ENCODE results near the gene ANKRD11.

ANKRD11 gene

GRCh38 chr16:89292443-89293078 is 197.8 kb downstream of the ANKRD11 start:
- H3K9me3 ChIP-seq (ENCODE audit: control insufficient read depth in 2 of 2, low read length in 2 of 2) = no peaks in the 10 kb centered on the region
- H3K9ac ChIP-seq (ENCODE audit: low read length in 2 of 2) = no peak overlapping the region
- no peak overlapping the region for H3K27ac ChIP-seq (ENCODE audit: low read length)
- H3K4me3 ChIP-seq (ENCODE audit: low read length in 2 of 2) = no peak overlapping the region
- H3K27me3 ChIP-seq (ENCODE audit: control insufficient read depth in 1 of 2, insufficient read depth in 2 of 2, low read length in 2 of 2) = no peaks in the 10 kb centered on the region
- H3K4me1 ChIP-seq (ENCODE audit: control insufficient read depth, insufficient read depth, low read length) = peaks cover 20% of the 10 kb centered on the region
- peaks cover 14 to 15% of the 10 kb centered on the region in 2 donors for H3K36me3 ChIP-seq (ENCODE audit: control insufficient read depth in 2 of 2, insufficient read depth in 2 of 2, low read length in 2 of 2)

- H3K27me3 ChIP-seq (ENCODE audit: control insufficient read depth in 1 of 2, insufficient read depth in 2 of 2, low read length in 2 of 2) = no peaks in the 10 kb centered on the region
- H3K9me3 ChIP-seq (ENCODE audit: control insufficient read depth in 2 of 2, low read length in 2 of 2) = no peaks in the 10 kb centered on the region
- no peak overlapping the region for H3K27ac ChIP-seq (ENCODE audit: low read length)
- H3K9ac ChIP-seq (ENCODE audit: low read length in 2 of 2) = no peak overlapping the region
- no peak overlapping the region for H3K4me3 ChIP-seq (ENCODE audit: low read length in 2 of 2)
- H3K36me3 ChIP-seq (ENCODE audit: control insufficient read depth in 2 of 2, insufficient read depth in 2 of 2, low read length in 2 of 2) = peaks cover 14 to 22% of the 10 kb centered on the region in 2 donors
- H3K4me1 ChIP-seq (ENCODE audit: control insufficient read depth, insufficient read depth, low read length) = peaks cover 20% of the 10 kb centered on the region
Measured at GRCh38 chr16:89291776-89292175, 198.6 kb downstream of the ANKRD11 start.

GRCh38 chr16:89291363-89291762 is 199.0 kb downstream of the ANKRD11 start:
- H3K27me3 ChIP-seq (ENCODE audit: control insufficient read depth in 1 of 2, insufficient read depth in 2 of 2, low read length in 2 of 2) = no peaks in the 10 kb centered on the region
- H3K27ac ChIP-seq (ENCODE audit: low read length) = no peak overlapping the region
- H3K9ac ChIP-seq (ENCODE audit: low read length in 2 of 2) = no peak overlapping the region
- no peak overlapping the region for H3K4me3 ChIP-seq (ENCODE audit: low read length in 2 of 2)
- H3K36me3 ChIP-seq (ENCODE audit: control insufficient read depth in 2 of 2, insufficient read depth in 2 of 2, low read length in 2 of 2) = peaks cover 15 to 25% of the 10 kb centered on the region in 2 donors
- H3K9me3 ChIP-seq (ENCODE audit: control insufficient read depth in 2 of 2, low read length in 2 of 2) = no peaks in the 10 kb centered on the region
- peaks cover 18% of the 10 kb centered on the region for H3K4me1 ChIP-seq (ENCODE audit: control insufficient read depth, insufficient read depth, low read length)

GRCh38 chr16:89290887-89291286 is 199.5 kb downstream of the ANKRD11 start:
- peaks cover 18 to 29% of the 10 kb centered on the region in 2 donors for H3K36me3 ChIP-seq (ENCODE audit: control insufficient read depth in 2 of 2, insufficient read depth in 2 of 2, low read length in 2 of 2)

GRCh38 chr16:89290472-89290871 is 199.9 kb downstream of the ANKRD11 start:
- Histone ChIP-seq H3K4me1 (ENCODE audit: control insufficient read depth, insufficient read depth, low read length) (peaks cover 17% of the 10 kb centered on the region), H3K9me3 (ENCODE audit: control insufficient read depth in 2 of 2, low read length in 2 of 2) (no peaks in the 10 kb centered on the region), H3K4me3 (ENCODE audit: low read length in 2 of 2) (no peak overlapping the region), H3K9ac (ENCODE audit: low read length in 2 of 2) (no peak overlapping the region), H3K27me3 (ENCODE audit: control insufficient read depth in 1 of 2, insufficient read depth in 2 of 2, low read length in 2 of 2) (no peaks in the 10 kb centered on the region), H3K27ac (ENCODE audit: low read length) (no peak overlapping the region), H3K36me3 (ENCODE audit: control insufficient read depth in 2 of 2, insufficient read depth in 2 of 2, low read length in 2 of 2) (peaks cover 22 to 33% of the 10 kb centered on the region in 2 donors)

More at GRCh38 chr16:89290887-89291286, 199.5 kb downstream of the ANKRD11 start:
- Histone ChIP-seq H3K27me3 (ENCODE audit: control insufficient read depth in 1 of 2, insufficient read depth in 2 of 2, low read length in 2 of 2) (no peaks in the 10 kb centered on the region), H3K4me1 (ENCODE audit: control insufficient read depth, insufficient read depth, low read length) (peaks cover 17% of the 10 kb centered on the region), H3K4me3 (ENCODE audit: low read length in 2 of 2) (no peak overlapping the region), H3K27ac (ENCODE audit: low read length) (no peak overlapping the region), H3K9me3 (ENCODE audit: control insufficient read depth in 2 of 2, low read length in 2 of 2) (no peaks in the 10 kb centered on the region), H3K9ac (ENCODE audit: low read length in 2 of 2) (no peak overlapping the region)

- Histone ChIP-seq H3K9ac (ENCODE audit: low read length in 2 of 2) (no peak overlapping the region), H3K36me3 (ENCODE audit: control insufficient read depth in 2 of 2, insufficient read depth in 2 of 2, low read length in 2 of 2) (peaks cover 30 to 41% of the 10 kb centered on the region in 2 donors), H3K9me3 (ENCODE audit: control insufficient read depth in 2 of 2, low read length in 2 of 2) (no peaks in the 10 kb centered on the region), H3K27ac (ENCODE audit: low read length) (no peak overlapping the region), H3K4me1 (ENCODE audit: control insufficient read depth, insufficient read depth, low read length) (peaks cover 17% of the 10 kb centered on the region), H3K27me3 (ENCODE audit: control insufficient read depth in 1 of 2, insufficient read depth in 2 of 2, low read length in 2 of 2) (no peaks in the 10 kb centered on the region), H3K4me3 (ENCODE audit: low read length in 2 of 2) (no peak overlapping the region)
Measured at GRCh38 chr16:89289428-89290395, 200.6 kb downstream of the ANKRD11 start.

- Histone ChIP-seq H3K9ac (ENCODE audit: low read length in 2 of 2) (no peak overlapping the region), H3K27me3 (ENCODE audit: control insufficient read depth in 1 of 2, insufficient read depth in 2 of 2, low read length in 2 of 2) (no peaks in the 10 kb centered on the region), H3K4me1 (ENCODE audit: control insufficient read depth, insufficient read depth, low read length) (peaks cover 11% of the 10 kb centered on the region), H3K9me3 (ENCODE audit: control insufficient read depth in 2 of 2, low read length in 2 of 2) (no peaks in the 10 kb centered on the region), H3K27ac (ENCODE audit: low read length) (no peak overlapping the region), H3K4me3 (ENCODE audit: low read length in 2 of 2) (no peak overlapping the region), H3K36me3 (ENCODE audit: control insufficient read depth in 2 of 2, insufficient read depth in 2 of 2, low read length in 2 of 2) (peaks cover 36 to 44% of the 10 kb centered on the region in 2 donors)
Measured at GRCh38 chr16:89288966-89289365, 201.4 kb downstream of the ANKRD11 start.

- H3K27ac ChIP-seq (ENCODE audit: low read length) = no peak overlapping the region
- H3K9me3 ChIP-seq (ENCODE audit: control insufficient read depth in 2 of 2, low read length in 2 of 2) = no peaks in the 10 kb centered on the region
- no peak overlapping the region for H3K4me3 ChIP-seq (ENCODE audit: low read length in 2 of 2)
- peaks cover 7% of the 10 kb centered on the region for H3K4me1 ChIP-seq (ENCODE audit: control insufficient read depth, insufficient read depth, low read length)
- H3K27me3 ChIP-seq (ENCODE audit: control insufficient read depth in 1 of 2, insufficient read depth in 2 of 2, low read length in 2 of 2) = no peaks in the 10 kb centered on the region
- no peak overlapping the region for H3K9ac ChIP-seq (ENCODE audit: low read length in 2 of 2)
- peaks cover 36 to 46% of the 10 kb centered on the region in 2 donors for H3K36me3 ChIP-seq (ENCODE audit: control insufficient read depth in 2 of 2, insufficient read depth in 2 of 2, low read length in 2 of 2)
Measured at GRCh38 chr16:89288577-89288844, 201.8 kb downstream of the ANKRD11 start.

- peaks cover 36 to 46% of the 10 kb centered on the region in 2 donors for H3K36me3 ChIP-seq (ENCODE audit: control insufficient read depth in 2 of 2, insufficient read depth in 2 of 2, low read length in 2 of 2)
- no peaks in the 10 kb centered on the region for H3K9me3 ChIP-seq (ENCODE audit: control insufficient read depth in 2 of 2, low read length in 2 of 2)
- no peak overlapping the region for H3K4me3 ChIP-seq (ENCODE audit: low read length in 2 of 2)
- H3K27ac ChIP-seq (ENCODE audit: low read length) = no peak overlapping the region
- H3K4me1 ChIP-seq (ENCODE audit: control insufficient read depth, insufficient read depth, low read length) = peaks cover 7% of the 10 kb centered on the region
- no peaks in the 10 kb centered on the region for H3K27me3 ChIP-seq (ENCODE audit: control insufficient read depth in 1 of 2, insufficient read depth in 2 of 2, low read length in 2 of 2)
- H3K9ac ChIP-seq (ENCODE audit: low read length in 2 of 2) = no peak overlapping the region
Measured at GRCh38 chr16:89287777-89288576, 202.4 kb downstream of the ANKRD11 start.

GRCh38 chr16:89286096-89286495 is 204.3 kb downstream of the ANKRD11 start:
- H3K36me3 ChIP-seq (ENCODE audit: control insufficient read depth in 2 of 2, insufficient read depth in 2 of 2, low read length in 2 of 2) = peaks cover 36 to 49% of the 10 kb centered on the region in 2 donors
- H3K9me3 ChIP-seq (ENCODE audit: control insufficient read depth in 2 of 2, low read length in 2 of 2) = no peaks in the 10 kb centered on the region
- no peak overlapping the region for H3K27ac ChIP-seq (ENCODE audit: low read length)

More at GRCh38 chr16:89286096-89286495, 204.3 kb downstream of the ANKRD11 start:
- Histone ChIP-seq H3K27me3 (ENCODE audit: control insufficient read depth in 1 of 2, insufficient read depth in 2 of 2, low read length in 2 of 2) (no peaks in the 10 kb centered on the region), H3K4me1 (ENCODE audit: control insufficient read depth, insufficient read depth, low read length) (no peaks in the 10 kb centered on the region), H3K4me3 (ENCODE audit: low read length in 2 of 2) (no peak overlapping the region), H3K9ac (ENCODE audit: low read length in 2 of 2) (no peak overlapping the region)
